Pancreas (tissue), 10 donors: ENCODE measurements around the gene SLC48A1. TPM values are rescaled to one million over a fixed set of nuclear protein-coding genes. Genes with fewer than 3 reads are reported as not detected.

Experiments
- ATAC-seq, 4 donors: fragments of 200-7000 bp; cut with Tn5 transposase; one replicate each; pipeline versions ENCODE4 v1.8.0 to v1.9.1; 2020; ENCODE audit warnings: mild to moderate bottlenecking in 4 of 4, moderate library complexity in 4 of 4
- DNase-seq, 6 donors: peaks; one replicate each; pipeline ENCODE4 v3.0.0-alpha.2; 2020
- FAIRE-seq: peaks from 2 replicates; lab custom pipeline; 2012; peaks lifted over from hg19 to GRCh38; lab: Jason Lieb, UNC
- H3K27ac ChIP-seq, 4 donors: fragments of 200-600 bp; sonication (generic); 1 replicate in 3 of 4; 2 replicates in 1 of 4; pipeline versions ENCODE4 v1.5.0 to v1.8.0; 2020
- H3K27me3 ChIP-seq, 4 donors: fragments of 200-600 bp; one replicate each; pipeline ENCODE4 v1.8.0; 2021
- H3K36me3 ChIP-seq, 3 donors: fragments of 200-600 bp; sonication (generic) in 1 of 3; one replicate each; pipeline versions ENCODE4 v1.5.0 to v1.8.0; 2020 to 2021
- H3K4me1 ChIP-seq, 3 donors: fragments of 200-600 bp; one replicate each; pipeline ENCODE4 v1.8.0; 2021
- H3K4me3 ChIP-seq, 4 donors: fragments of 200-600 bp; sonication (generic) in 2 of 4; one replicate each; pipeline versions ENCODE4 v1.5.0 to v1.8.0; 2020 to 2021
- H3K9me3 ChIP-seq, 4 donors: fragments of 200-600 bp; one replicate each; pipeline ENCODE4 v1.8.0; 2021
- WGBS, 2 donors: extraction: QIAGEN DNeasy Blood & Tissue Kit; methylation state at CpG; one replicate each; pipeline ENCODE4 v1.1.7; 2013; 5-methylcytosine and 5-hydroxymethylcytosine counted together
- intact Hi-C, 3 donors: fragments of 100-400 bp; cut with DNase I; formaldehyde crosslinking; loops; one replicate each; pipeline versions ENCODE4 v1.11.1 to v1.14.2; 2022
- polyA plus RNA-seq, 2 donors: library from polyadenylated mRNA; stranded (reverse); fragments of 200-250 nt; gene quantifications; one replicate each; pipeline ENCODE4 v1.2.3, GENCODE V29; 2013
- total RNA-seq, 6 donors: library from RNA; stranded (reverse); fragmentation: NEBNext Ultra II Directional in 4 of 6; extraction: Animal tissue kit (Norgen Biotek cat#: 25700) in 4 of 6; gene quantifications; one replicate each; pipeline versions ENCODE4 v1.2.1 to v1.2.4, GENCODE V29; 2021 to 2023
- TF ChIP-seq, protein P1 (sequence below), 4 donors: fragments of 200-600 bp; sonication (generic) in 3 of 4; IDR thresholded peaks; one replicate each; pipeline versions ENCODE4 v1.5.0 to v1.8.0; 2021; ENCODE audit warnings: antibody characterized with exemption in 4 of 4
- donor health status: healthy with polysubstance abuse.
- donor health status: DM: no; HTN: no; CAD: no; lungs with moderate emphysema.
- donor health status: DM: no; HTN: no; CAD: no.
- donor health status: control.
- donor health status: control.
- donor health status: Bipolar disorder and iron deficiency.
- donor health status: DM: yes; HTN: yes; CAD: no.
- donor health status: DM: no; HTN: no; CAD: no.
- donor health status: DM: no; HTN: no; CAD: no.
- donor health status: DM: yes; HTN: yes; CAD: no.

SLC48A1 gene
- total and polyA plus RNA-seq, 8 donors, result 12.2 to 17.2 (median 13.8) TPM

- WGBS, 2 donors, result 64 to 67% methylated on average over 3 of the region's 3 CpGs
- Histone ChIP-seq H3K4me1 (peaks cover 0 to 8% (median 0%) of the 10 kb centered on the region in 3 donors), H3K27me3 (no peaks in the 10 kb centered on the region), H3K4me3 (no peak overlapping the region), H3K27ac (no peak overlapping the region), H3K36me3 (no peaks in the 10 kb centered on the region), H3K9me3 (no peaks in the 10 kb centered on the region)
- ATAC-seq (no peak), FAIRE-seq (no peak), DNase-seq (no peak)
- intact Hi-C loops, result no loop called here
- TF ChIP-seq, protein P1, sequence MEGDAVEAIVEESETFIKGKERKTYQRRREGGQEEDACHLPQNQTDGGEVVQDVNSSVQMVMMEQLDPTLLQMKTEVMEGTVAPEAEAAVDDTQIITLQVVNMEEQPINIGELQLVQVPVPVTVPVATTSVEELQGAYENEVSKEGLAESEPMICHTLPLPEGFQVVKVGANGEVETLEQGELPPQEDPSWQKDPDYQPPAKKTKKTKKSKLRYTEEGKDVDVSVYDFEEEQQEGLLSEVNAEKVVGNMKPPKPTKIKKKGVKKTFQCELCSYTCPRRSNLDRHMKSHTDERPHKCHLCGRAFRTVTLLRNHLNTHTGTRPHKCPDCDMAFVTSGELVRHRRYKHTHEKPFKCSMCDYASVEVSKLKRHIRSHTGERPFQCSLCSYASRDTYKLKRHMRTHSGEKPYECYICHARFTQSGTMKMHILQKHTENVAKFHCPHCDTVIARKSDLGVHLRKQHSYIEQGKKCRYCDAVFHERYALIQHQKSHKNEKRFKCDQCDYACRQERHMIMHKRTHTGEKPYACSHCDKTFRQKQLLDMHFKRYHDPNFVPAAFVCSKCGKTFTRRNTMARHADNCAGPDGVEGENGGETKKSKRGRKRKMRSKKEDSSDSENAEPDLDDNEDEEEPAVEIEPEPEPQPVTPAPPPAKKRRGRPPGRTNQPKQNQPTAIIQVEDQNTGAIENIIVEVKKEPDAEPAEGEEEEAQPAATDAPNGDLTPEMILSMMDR (IDR thresholded peaks at IDR 0.05), result no peak
These were observed 10.1 kb upstream of the SLC48A1 start for GRCh38 chr12:47762850-47763465.

GRCh38 chr12:47763481-47764346 lies 9.3 kb upstream of the SLC48A1 start:
- WGBS, 2 donors, result 74 to 89% methylated on average over 8 of the region's 8 CpGs
- no peaks in the 10 kb centered on the region for H3K27me3 ChIP-seq
- H3K4me3 ChIP-seq, result no peak overlapping the region
- no peaks in the 10 kb centered on the region for H3K36me3 ChIP-seq
- TF ChIP-seq, protein P1 (IDR thresholded peaks at IDR 0.05), result no peak
- no peaks in the 10 kb centered on the region for H3K9me3 ChIP-seq
- no peak overlapping the region for H3K27ac ChIP-seq
- H3K4me1 ChIP-seq, result peaks cover 0 to under 1% (median 0%) of the 10 kb centered on the region in 3 donors
- intact Hi-C loops, result no loop called here
- FAIRE-seq, result no peak
- peak in 1 of 6 donors; percentile 26 for DNase-seq
- no peak for ATAC-seq

DNA sequence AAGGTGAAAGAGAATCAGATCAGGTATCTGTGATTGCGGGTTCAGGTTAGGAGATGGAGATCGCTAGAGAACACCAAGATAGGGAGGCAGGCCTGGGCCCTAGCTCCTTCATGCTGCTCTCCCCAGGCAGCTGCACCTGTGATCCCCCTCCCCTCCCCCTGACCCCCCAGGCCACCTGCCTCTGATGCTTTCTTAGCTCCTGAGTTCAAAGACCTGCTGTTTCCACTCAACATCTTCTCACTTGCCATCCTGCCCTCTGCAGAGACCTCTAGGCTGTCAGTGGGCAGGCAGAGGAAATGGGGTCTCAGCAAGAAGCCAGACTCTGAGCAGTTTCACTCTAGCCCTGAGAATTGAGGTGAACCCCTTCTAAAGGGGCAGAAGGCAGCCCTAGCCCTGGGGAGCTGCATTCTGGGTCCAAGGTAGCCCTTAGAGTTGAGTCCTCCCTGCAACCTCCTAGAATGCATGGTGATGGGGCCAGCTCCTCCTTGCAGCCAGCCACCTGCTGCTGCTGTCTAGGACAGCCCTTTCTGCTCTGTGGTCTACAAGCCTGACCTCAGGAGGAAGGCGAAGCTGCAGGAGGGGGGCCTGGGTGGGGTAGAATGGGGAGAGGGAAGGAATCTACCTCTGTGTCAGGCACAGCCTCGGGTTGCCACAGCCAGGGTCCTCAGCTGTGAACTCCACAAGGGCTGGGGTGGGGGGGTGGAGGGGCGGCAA lies 6.4 kb upstream of the SLC48A1 start:
- DNase-seq, result peak in 1 of 6 donors; percentile 25
- Histone ChIP-seq H3K36me3 (no peaks in the 10 kb centered on the region), H3K4me1 (no peaks in the 10 kb centered on the region), H3K27ac (no peak overlapping the region), H3K4me3 (no peak overlapping the region), H3K27me3 (no peaks in the 10 kb centered on the region), H3K9me3 (no peaks in the 10 kb centered on the region)
- FAIRE-seq, result no peak
- no peak for ATAC-seq
- intact Hi-C loops, result no loop called here
- TF ChIP-seq, protein P1 (IDR thresholded peaks at IDR 0.05), result no peak
- 54 to 67% methylated on average over 4 to 5 of the region's 5 CpGs for WGBS, 2 donors

DNA sequence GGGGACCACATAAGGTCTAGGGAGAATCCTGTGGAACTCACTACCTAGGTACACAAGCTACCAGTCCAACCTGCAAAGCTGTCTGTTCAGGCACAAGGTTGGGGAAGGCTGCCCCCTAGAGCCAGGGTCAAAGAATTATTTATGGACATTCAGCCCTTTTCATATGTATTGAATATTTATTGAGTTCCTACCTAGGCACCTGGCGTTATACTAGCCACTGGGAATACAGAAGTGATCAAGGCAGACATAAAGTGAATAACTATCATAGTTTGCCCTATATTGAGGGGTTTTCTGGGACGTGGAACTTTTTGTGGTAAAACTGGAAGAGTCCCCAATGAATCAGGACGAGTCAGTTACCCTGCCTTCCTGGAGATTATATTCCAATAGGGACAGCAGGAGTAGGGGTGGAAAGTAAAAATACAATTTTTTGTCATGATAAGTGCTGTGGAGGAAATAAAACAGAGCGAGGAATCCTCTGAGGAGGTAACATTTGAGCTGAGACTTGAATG lies 5.8 kb upstream of the SLC48A1 start:
- H3K9me3 ChIP-seq, result no peaks in the 10 kb centered on the region
- no peaks in the 10 kb centered on the region for H3K27me3 ChIP-seq
- H3K27ac ChIP-seq, result no peak overlapping the region
- ATAC-seq (peak; percentile 68 to 93 (median 84)), DNase-seq (peak in 5 of 6 donors; percentile 66 to 78 (median 71)), FAIRE-seq (no peak)
- 22 to 36% methylated on average over 4 of the region's 4 CpGs for WGBS, 2 donors
- intact Hi-C loops, result no loop called here
- H3K4me1 ChIP-seq, result no peaks in the 10 kb centered on the region
- TF ChIP-seq, protein P1 (IDR thresholded peaks at IDR 0.05), result peak; percentile 25 to 46 (median 36)
- no peaks in the 10 kb centered on the region for H3K36me3 ChIP-seq
- H3K4me3 ChIP-seq, result no peak overlapping the region
